GM23338 (cell line): ENCODE measurements around the gene EGF. TPM values are rescaled to one million over a fixed set of nuclear protein-coding genes. Genes with fewer than 3 reads are reported as not detected.

Source experiments
- ATAC-seq: fragments of 200-7000 bp; cut with Tn5 transposase; 3 replicates; pipeline ENCODE4 v1.9.1; 2020
- DNase-seq: peaks from one replicate; pipeline ENCODE4 v3.0.0-alpha.2; 2015; ENCODE audit warnings: low spot score
- H2AFZ ChIP-seq: fragments of 200-600 bp; sonication (generic); 2 replicates; pipeline ENCODE4 v1.8.0; 2016; ENCODE audit warnings: antibody characterized with exemption, mild to moderate bottlenecking, moderate library complexity
- H3F3A ChIP-seq: fragments of 200-600 bp; sonication (generic); replicated peaks from 2 replicates; pipeline ENCODE4 v1.8.0; 2017; ENCODE audit warnings: antibody characterized with exemption, mixed run types, low read depth
- H3K27ac ChIP-seq: fragments of 200-600 bp; sonication (generic); 2 replicates; pipeline ENCODE4 v1.6.1; 2016; ENCODE audit warnings: low read depth
- H3K27me3 ChIP-seq: fragments of 200-600 bp; sonication (generic); 2 replicates; pipeline ENCODE4 v1.8.0; 2016; ENCODE audit warnings: mild to moderate bottlenecking, mixed run types, moderate library complexity; ENCODE audit not compliant: insufficient read depth
- H3K36me3 ChIP-seq: fragments of 200-600 bp; sonication (generic); 2 replicates; pipeline ENCODE4 v1.8.0; 2016; ENCODE audit warnings: mild to moderate bottlenecking; ENCODE audit not compliant: insufficient read depth
- H3K4me1 ChIP-seq: fragments of 200-600 bp; sonication (generic); 2 replicates; pipeline ENCODE4 v1.8.0; 2016; ENCODE audit warnings: mild to moderate bottlenecking, moderate library complexity; ENCODE audit not compliant: insufficient read depth
- H3K4me2 ChIP-seq: fragments of 200-600 bp; sonication (generic); 2 replicates; pipeline ENCODE4 v1.7.1; 2017; ENCODE audit warnings: mixed run types
- H3K4me3 ChIP-seq: fragments of 200-600 bp; sonication (generic); 2 replicates; pipeline ENCODE4 v1.6.1; 2016; ENCODE audit warnings: mixed run types
- H3K79me2 ChIP-seq: fragments of 200-600 bp; sonication (generic); replicated peaks from 2 replicates; pipeline ENCODE4 v1.8.0; 2017; ENCODE audit warnings: mild to moderate bottlenecking; ENCODE audit not compliant: insufficient read depth
- H3K9me2 ChIP-seq: fragments of 200-600 bp; sonication (generic); 2 replicates; pipeline ENCODE4 v1.8.0; 2017; ENCODE audit not compliant: insufficient read depth
- H4K20me1 ChIP-seq: fragments of 200-600 bp; sonication (generic); replicated peaks from 2 replicates; pipeline ENCODE4 v1.8.0; 2017; ENCODE audit warnings: mild to moderate bottlenecking; ENCODE audit not compliant: insufficient read depth
- H3K27ac Mint-ChIP-seq: 2 replicates; pipeline ENCODE4 v1.8.0; 2020; ENCODE audit warnings: inconsistent platforms, mild to moderate bottlenecking, moderate library complexity, mixed read lengths
- H3K27me3 Mint-ChIP-seq: 3 replicates; pipeline ENCODE4 v1.8.0; 2022; ENCODE audit warnings: low read depth, mild to moderate bottlenecking, moderate library complexity, mixed read lengths, inconsistent platforms; ENCODE audit not compliant: insufficient read depth, poor library complexity
- H3K36me3 Mint-ChIP-seq: 3 replicates; pipeline ENCODE4 v1.8.0; 2021; ENCODE audit warnings: low read depth, mild to moderate bottlenecking, inconsistent platforms, moderate library complexity, mixed read lengths
- H3K4me1 Mint-ChIP-seq: 3 replicates; pipeline ENCODE4 v1.8.0; 2020; ENCODE audit warnings: mild to moderate bottlenecking, inconsistent platforms, mixed read lengths
- H3K4me3 Mint-ChIP-seq: 3 replicates; pipeline ENCODE4 v1.8.0; 2021; ENCODE audit warnings: moderate library complexity, mild to moderate bottlenecking, inconsistent platforms, mixed read lengths
- H3K9me3 Mint-ChIP-seq: 3 replicates; pipeline ENCODE4 v1.8.0; 2020; ENCODE audit warnings: moderate library complexity, mild to moderate bottlenecking, inconsistent platforms, mixed read lengths
- EZH2 ChIP-seq: fragments of 200-600 bp; sonication (generic); IDR thresholded peaks from one replicate; pipeline ENCODE4 v1.8.0; 2017; ENCODE audit warnings: antibody characterized with exemption, mild to moderate bottlenecking, low read depth; ENCODE audit not compliant: unreplicated experiment
- EZH2phosphoT487 ChIP-seq: fragments of 200-600 bp; sonication (generic); IDR thresholded peaks from one replicate; pipeline ENCODE4 v1.8.1; 2018; ENCODE audit warnings: antibody characterized with exemption; ENCODE audit not compliant: unreplicated experiment
- JUNB ChIP-seq: IDR thresholded peaks from one replicate; pipeline ENCODE4 v1.6.1; 2016; ENCODE audit warnings: antibody characterized with exemption; ENCODE audit not compliant: unreplicated experiment
- NANOG ChIP-seq: IDR thresholded peaks from 2 replicates; pipeline ENCODE4 v1.6.1; 2016; ENCODE audit warnings: antibody characterized with exemption, borderline replicate concordance
- STAT1 ChIP-seq: IDR thresholded peaks from one replicate; pipeline ENCODE4 v1.6.1; 2016; ENCODE audit warnings: antibody characterized with exemption; ENCODE audit not compliant: unreplicated experiment
- ZNF114 ChIP-seq: fragments of 250-450 bp; sonication (Bioruptor Pico); IDR thresholded peaks from 2 replicates; pipeline ENCODE4 v1.5.0; 2020; ENCODE audit warnings: mild to moderate bottlenecking, moderate library complexity
- polyA plus RNA-seq: library from polyadenylated mRNA; unstranded; fragments of >200 nt; fragmentation: Nextera tagmentation; extraction: Ambion mirVana; gene quantifications from 2 replicates; pipeline ENCODE4 v1.2.1, GENCODE V29; 2016
- total RNA-seq: library from RNA; depleted of rRNA; stranded (reverse); fragments of >200 nt; shearing (Covaris generic); gene quantifications from 2 replicates; pipeline ENCODE4 v1.2.3, GENCODE V29; 2014
- TF ChIP-seq, protein P1 (sequence below): IDR thresholded peaks from 2 replicates; pipeline ENCODE4 v1.6.1; 2016; ENCODE audit warnings: antibody characterized with exemption
- TF ChIP-seq, protein P2 (sequence below): fragments of 250-450 bp; sonication (Bioruptor Pico); IDR thresholded peaks from 2 replicates; pipeline ENCODE4 v1.5.0; 2020; ENCODE audit warnings: mild to moderate bottlenecking, moderate library complexity
- TF ChIP-seq, protein P3 (sequence below): IDR thresholded peaks from one replicate; pipeline ENCODE4 v1.6.1; 2018; ENCODE audit warnings: antibody characterized with exemption; ENCODE audit not compliant: unreplicated experiment

Gene EGF
- total and polyA plus RNA-seq, 2 experiments from 2014 or later, result 1.4 to 3.0 TPM

- no peaks in the 10 kb centered on the region for H3K9me2 ChIP-seq
- H3K79me2 ChIP-seq, result peaks cover 28% of the 10 kb centered on the region
- no peaks in the 10 kb centered on the region for H3K27me3 ChIP-seq
- peaks cover 24% of the 10 kb centered on the region for H4K20me1 ChIP-seq
- no peak for DNase-seq
- TF ChIP-seq STAT1 (no peak), JUNB (no peak), EZH2 (no peak), EZH2phosphoT487 (no peak), NANOG (no peak), ZNF114 (CRISPR knock-in tag) (no peak)
- TF ChIP-seq, protein P1, sequence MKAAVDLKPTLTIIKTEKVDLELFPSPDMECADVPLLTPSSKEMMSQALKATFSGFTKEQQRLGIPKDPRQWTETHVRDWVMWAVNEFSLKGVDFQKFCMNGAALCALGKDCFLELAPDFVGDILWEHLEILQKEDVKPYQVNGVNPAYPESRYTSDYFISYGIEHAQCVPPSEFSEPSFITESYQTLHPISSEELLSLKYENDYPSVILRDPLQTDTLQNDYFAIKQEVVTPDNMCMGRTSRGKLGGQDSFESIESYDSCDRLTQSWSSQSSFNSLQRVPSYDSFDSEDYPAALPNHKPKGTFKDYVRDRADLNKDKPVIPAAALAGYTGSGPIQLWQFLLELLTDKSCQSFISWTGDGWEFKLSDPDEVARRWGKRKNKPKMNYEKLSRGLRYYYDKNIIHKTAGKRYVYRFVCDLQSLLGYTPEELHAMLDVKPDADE, result no peak
- TF ChIP-seq, protein P2, sequence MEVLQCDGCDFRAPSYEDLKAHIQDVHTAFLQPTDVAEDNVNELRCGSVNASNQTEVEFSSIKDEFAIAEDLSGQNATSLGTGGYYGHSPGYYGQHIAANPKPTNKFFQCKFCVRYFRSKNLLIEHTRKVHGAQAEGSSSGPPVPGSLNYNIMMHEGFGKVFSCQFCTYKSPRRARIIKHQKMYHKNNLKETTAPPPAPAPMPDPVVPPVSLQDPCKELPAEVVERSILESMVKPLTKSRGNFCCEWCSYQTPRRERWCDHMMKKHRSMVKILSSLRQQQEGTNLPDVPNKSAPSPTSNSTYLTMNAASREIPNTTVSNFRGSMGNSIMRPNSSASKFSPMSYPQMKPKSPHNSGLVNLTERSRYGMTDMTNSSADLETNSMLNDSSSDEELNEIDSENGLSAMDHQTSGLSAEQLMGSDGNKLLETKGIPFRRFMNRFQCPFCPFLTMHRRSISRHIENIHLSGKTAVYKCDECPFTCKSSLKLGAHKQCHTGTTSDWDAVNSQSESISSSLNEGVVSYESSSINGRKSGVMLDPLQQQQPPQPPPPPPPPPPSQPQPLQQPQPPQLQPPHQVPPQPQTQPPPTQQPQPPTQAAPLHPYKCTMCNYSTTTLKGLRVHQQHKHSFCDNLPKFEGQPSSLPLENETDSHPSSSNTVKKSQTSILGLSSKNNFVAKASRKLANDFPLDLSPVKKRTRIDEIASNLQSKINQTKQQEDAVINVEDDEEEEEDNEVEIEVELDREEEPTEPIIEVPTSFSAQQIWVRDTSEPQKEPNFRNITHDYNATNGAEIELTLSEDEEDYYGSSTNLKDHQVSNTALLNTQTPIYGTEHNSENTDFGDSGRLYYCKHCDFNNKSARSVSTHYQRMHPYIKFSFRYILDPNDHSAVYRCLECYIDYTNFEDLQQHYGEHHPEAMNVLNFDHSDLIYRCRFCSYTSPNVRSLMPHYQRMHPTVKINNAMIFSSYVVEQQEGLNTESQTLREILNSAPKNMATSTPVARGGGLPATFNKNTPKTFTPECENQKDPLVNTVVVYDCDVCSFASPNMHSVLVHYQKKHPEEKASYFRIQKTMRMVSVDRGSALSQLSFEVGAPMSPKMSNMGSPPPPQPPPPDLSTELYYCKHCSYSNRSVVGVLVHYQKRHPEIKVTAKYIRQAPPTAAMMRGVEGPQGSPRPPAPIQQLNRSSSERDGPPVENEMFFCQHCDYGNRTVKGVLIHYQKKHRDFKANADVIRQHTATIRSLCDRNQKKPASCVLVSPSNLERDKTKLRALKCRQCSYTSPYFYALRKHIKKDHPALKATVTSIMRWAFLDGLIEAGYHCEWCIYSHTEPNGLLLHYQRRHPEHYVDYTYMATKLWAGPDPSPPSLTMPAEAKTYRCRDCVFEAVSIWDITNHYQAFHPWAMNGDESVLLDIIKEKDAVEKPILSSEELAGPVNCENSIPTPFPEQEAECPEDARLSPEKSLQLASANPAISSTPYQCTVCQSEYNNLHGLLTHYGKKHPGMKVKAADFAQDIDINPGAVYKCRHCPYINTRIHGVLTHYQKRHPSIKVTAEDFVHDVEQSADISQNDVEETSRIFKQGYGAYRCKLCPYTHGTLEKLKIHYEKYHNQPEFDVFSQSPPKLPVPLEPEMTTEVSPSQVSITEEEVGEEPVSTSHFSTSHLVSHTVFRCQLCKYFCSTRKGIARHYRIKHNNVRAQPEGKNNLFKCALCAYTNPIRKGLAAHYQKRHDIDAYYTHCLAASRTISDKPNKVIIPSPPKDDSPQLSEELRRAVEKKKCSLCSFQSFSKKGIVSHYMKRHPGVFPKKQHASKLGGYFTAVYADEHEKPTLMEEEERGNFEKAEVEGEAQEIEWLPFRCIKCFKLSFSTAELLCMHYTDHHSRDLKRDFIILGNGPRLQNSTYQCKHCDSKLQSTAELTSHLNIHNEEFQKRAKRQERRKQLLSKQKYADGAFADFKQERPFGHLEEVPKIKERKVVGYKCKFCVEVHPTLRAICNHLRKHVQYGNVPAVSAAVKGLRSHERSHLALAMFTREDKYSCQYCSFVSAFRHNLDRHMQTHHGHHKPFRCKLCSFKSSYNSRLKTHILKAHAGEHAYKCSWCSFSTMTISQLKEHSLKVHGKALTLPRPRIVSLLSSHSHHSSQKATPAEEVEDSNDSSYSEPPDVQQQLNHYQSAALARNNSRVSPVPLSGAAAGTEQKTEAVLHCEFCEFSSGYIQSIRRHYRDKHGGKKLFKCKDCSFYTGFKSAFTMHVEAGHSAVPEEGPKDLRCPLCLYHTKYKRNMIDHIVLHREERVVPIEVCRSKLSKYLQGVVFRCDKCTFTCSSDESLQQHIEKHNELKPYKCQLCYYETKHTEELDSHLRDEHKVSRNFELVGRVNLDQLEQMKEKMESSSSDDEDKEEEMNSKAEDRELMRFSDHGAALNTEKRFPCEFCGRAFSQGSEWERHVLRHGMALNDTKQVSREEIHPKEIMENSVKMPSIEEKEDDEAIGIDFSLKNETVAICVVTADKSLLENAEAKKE, result no peak
- TF ChIP-seq, protein P3, sequence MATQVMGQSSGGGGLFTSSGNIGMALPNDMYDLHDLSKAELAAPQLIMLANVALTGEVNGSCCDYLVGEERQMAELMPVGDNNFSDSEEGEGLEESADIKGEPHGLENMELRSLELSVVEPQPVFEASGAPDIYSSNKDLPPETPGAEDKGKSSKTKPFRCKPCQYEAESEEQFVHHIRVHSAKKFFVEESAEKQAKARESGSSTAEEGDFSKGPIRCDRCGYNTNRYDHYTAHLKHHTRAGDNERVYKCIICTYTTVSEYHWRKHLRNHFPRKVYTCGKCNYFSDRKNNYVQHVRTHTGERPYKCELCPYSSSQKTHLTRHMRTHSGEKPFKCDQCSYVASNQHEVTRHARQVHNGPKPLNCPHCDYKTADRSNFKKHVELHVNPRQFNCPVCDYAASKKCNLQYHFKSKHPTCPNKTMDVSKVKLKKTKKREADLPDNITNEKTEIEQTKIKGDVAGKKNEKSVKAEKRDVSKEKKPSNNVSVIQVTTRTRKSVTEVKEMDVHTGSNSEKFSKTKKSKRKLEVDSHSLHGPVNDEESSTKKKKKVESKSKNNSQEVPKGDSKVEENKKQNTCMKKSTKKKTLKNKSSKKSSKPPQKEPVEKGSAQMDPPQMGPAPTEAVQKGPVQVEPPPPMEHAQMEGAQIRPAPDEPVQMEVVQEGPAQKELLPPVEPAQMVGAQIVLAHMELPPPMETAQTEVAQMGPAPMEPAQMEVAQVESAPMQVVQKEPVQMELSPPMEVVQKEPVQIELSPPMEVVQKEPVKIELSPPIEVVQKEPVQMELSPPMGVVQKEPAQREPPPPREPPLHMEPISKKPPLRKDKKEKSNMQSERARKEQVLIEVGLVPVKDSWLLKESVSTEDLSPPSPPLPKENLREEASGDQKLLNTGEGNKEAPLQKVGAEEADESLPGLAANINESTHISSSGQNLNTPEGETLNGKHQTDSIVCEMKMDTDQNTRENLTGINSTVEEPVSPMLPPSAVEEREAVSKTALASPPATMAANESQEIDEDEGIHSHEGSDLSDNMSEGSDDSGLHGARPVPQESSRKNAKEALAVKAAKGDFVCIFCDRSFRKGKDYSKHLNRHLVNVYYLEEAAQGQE, result no peak
- H3K4me3 ChIP-seq, result no peak overlapping the region
- H3K4me2 ChIP-seq, result no peak overlapping the region
- Mint-ChIP-seq H3K4me1 (no peaks in the 10 kb centered on the region), H3K36me3 (no peaks in the 10 kb centered on the region; the same call in 1 of the 3 replicates), H3K4me3 (no peak overlapping the region), H3K9me3 (no peaks in the 10 kb centered on the region), H3K27me3 (no peaks in the 10 kb centered on the region), H3K27ac (no peak overlapping the region)
- no peak for ATAC-seq
- no peaks in the 10 kb centered on the region for H3K4me1 ChIP-seq
- no peak overlapping the region for H3K27ac ChIP-seq
- H2AFZ ChIP-seq, result no peak overlapping the region
- H3K36me3 ChIP-seq, result peaks cover 4% of the 10 kb centered on the region; the same call in 1 of the 2 replicates
- H3F3A ChIP-seq, result no peaks in the 10 kb centered on the region
Measured at GRCh38 chr4:110061076-110061475, 148.4 kb downstream of the EGF start.
